ENCODE results near the gene LCN2. TPM values are rescaled to one million over a fixed set of nuclear protein-coding genes. Genes with fewer than 3 reads are reported as not detected.

LCN2 gene
- total RNA-seq, 3 donors from 2014 or later = 16.8 to 456 (median 20.5) TPM

- intact Hi-C loops (cut with DNase I, micrococcal nuclease) = no loop called here
- Histone ChIP-seq H3K4me3 (no peak overlapping the region), H3K4me1 (ENCODE audit: low read depth) (peaks cover 12% of the 10 kb centered on the region), H3K9me3 (no peaks in the 10 kb centered on the region), H3K36me3 (ENCODE audit: low read depth) (no peaks in the 10 kb centered on the region)
- TF ChIP-seq CTCF (IDR thresholded peaks at IDR 0.05) = no peak
- DNase-seq (peak in 2 of 3 donors; percentile 50 to 57), ATAC-seq (peak; percentile 74)
These were observed 5.6 kb upstream of the LCN2 start for GRCh38 chr9:128143525-128144238.

GRCh38 chr9:128144239-128145181 lies 4.7 kb upstream of the LCN2 start:
- no peak for TF ChIP-seq CTCF (IDR thresholded peaks at IDR 0.05)
- intact Hi-C loops (cut with DNase I, micrococcal nuclease) = no loop called here
- DNase-seq = peak in 1 of 3 donors; percentile 30

GRCh38 chr9:128145536-128145935 lies 3.7 kb upstream of the LCN2 start:
- intact Hi-C loops (cut with DNase I, micrococcal nuclease) = no loop called here
- ATAC-seq = no peak
- DNase-seq = peak in 1 of 3 donors; percentile 20
- H3K4me3 ChIP-seq = no peak overlapping the region
- no peaks in the 10 kb centered on the region for H3K9me3 ChIP-seq
- peaks cover 27% of the 10 kb centered on the region for H3K4me1 ChIP-seq (ENCODE audit: low read depth)
- H3K36me3 ChIP-seq (ENCODE audit: low read depth) = no peaks in the 10 kb centered on the region
- TF ChIP-seq CTCF (IDR thresholded peaks at IDR 0.05) = no peak

More at GRCh38 chr9:128144239-128145181, 4.7 kb upstream of the LCN2 start:
- Histone ChIP-seq H3K4me1 (ENCODE audit: low read depth) (peaks cover 20% of the 10 kb centered on the region), H3K4me3 (no peak overlapping the region), H3K36me3 (ENCODE audit: low read depth) (no peaks in the 10 kb centered on the region), H3K9me3 (no peaks in the 10 kb centered on the region)
- ATAC-seq = no peak

GRCh38 chr9:128145951-128146351 lies 3.3 kb upstream of the LCN2 start:
- DNase-seq (peak in 2 of 3 donors; percentile 28 to 51), ATAC-seq (no peak)
- Histone ChIP-seq H3K4me1 (ENCODE audit: low read depth) (peaks cover 27% of the 10 kb centered on the region), H3K9me3 (no peaks in the 10 kb centered on the region), H3K36me3 (ENCODE audit: low read depth) (no peaks in the 10 kb centered on the region), H3K4me3 (no peak overlapping the region)
- intact Hi-C loops (cut with DNase I, micrococcal nuclease) = no loop called here
- TF ChIP-seq CTCF (IDR thresholded peaks at IDR 0.05) = no peak

- Histone ChIP-seq H3K36me3 (ENCODE audit: low read depth) (no peaks in the 10 kb centered on the region), H3K4me3 (no peak overlapping the region), H3K4me1 (ENCODE audit: low read depth) (peaks cover 27% of the 10 kb centered on the region), H3K9me3 (no peaks in the 10 kb centered on the region)
- peak in 2 of 3 donors; percentile 18 to 39 for DNase-seq
- intact Hi-C loops (cut with DNase I, micrococcal nuclease) = no loop called here
- ATAC-seq = no peak
- TF ChIP-seq CTCF (IDR thresholded peaks at IDR 0.05) = no peak
These were observed 2.6 kb upstream of the LCN2 start for GRCh38 chr9:128146591-128147120.
